Measurements from ENCODE around the gene KLHL33. TPM values are rescaled to one million over a fixed set of nuclear protein-coding genes. Genes with fewer than 3 reads are reported as not detected.
"Not testable (repeated sequence)": the region's sequence is repeated elsewhere in the genome, so short reads cannot be mapped to it uniquely, and the experiment has no call there.

KLHL33 gene
- total RNA-seq, 8 experiments from 2014 or later: 0.05 to 0.62 (median 0.14) TPM; not detected in 2

- in situ Hi-C loops (cut with MboI; ENCODE audit: low pct_unique_long_range_greater_than_20kb in 2 of 9, low sequenced_read_pairs in 9 of 9, unreplicated experiment in 9 of 9): loop anchor here in 2 of 9 experiments (25.0 kb wide), 1 partner anchor 124 kb away; the partner anchor contains the start of genes CCNB1IP1 (in 2 of the 2) and PARP2 (in 2 of the 2)
- H3K4me3 ChIP-seq: peak within 1 kb of the TSS; percentile 56 to 88 (median 70)
- H3K4me1 ChIP-seq (replicated peaks in 1 of 2): peaks cover 9 to 12% of the 10 kb centered on the region in 2 donors
- H3K27ac ChIP-seq: peak within 1 kb of the TSS; percentile 82 to 93
- ATAC-seq (replicated peaks in 6 of 8): peak; percentile 91 to 97 (median 97)
- WGBS, 10 experiments: 0 to 11% (median 0%) methylated on average over 1 to 22 of the region's 67 CpGs; no CpG with 5 or more reads in 2 of the 10 experiments
These were observed 25.5 kb upstream of the KLHL33 start, which contains the start of gene PIP4P1 for GRCh38 chr14:20461225-20462141. TSS of gene PIP4P1 (minus strand) at chr14:20461434. CDS start at chr14:20461325, 109 bp downstream.

GRCh38 chr14:20460458-20461224, 24.7 kb upstream of the KLHL33 start:
- ATAC-seq (replicated peaks in 6 of 8): peak in 6 of 8 experiments; percentile 0 to 13 (median 6)
- WGBS, 10 experiments: 0 to 50% (median 14%) methylated on average over 1 to 7 of the region's 32 CpGs; no CpG with 5 or more reads in 4 of the 10 experiments
- in situ Hi-C loops (cut with MboI; ENCODE audit: low pct_unique_long_range_greater_than_20kb in 2 of 9, low sequenced_read_pairs in 9 of 9, unreplicated experiment in 9 of 9): loop anchor here in 2 of 9 experiments (25.0 kb wide), 1 partner anchor 123 kb away; the partner anchor contains the start of genes CCNB1IP1 (in 2 of the 2) and PARP2 (in 2 of the 2)
- Histone ChIP-seq H3K4me1 (replicated peaks in 1 of 2) (peaks cover 13 to 17% of the 10 kb centered on the region in 2 donors), H3K4me3 (peak overlapping the region; percentile 56 to 88 (median 70)), H3K27ac (peak overlapping the region; percentile 82 to 93)

GRCh38 chr14:20458031-20458789, 22.2 kb upstream of the KLHL33 start:
- Histone ChIP-seq H3K4me3 (no peak overlapping the region), H3K27ac (no peak overlapping the region), H3K4me1 (replicated peaks in 1 of 2) (peaks cover 19 to 23% of the 10 kb centered on the region in 2 donors)
- ATAC-seq (replicated peaks in 6 of 8): no peak
- in situ Hi-C loops (cut with MboI; ENCODE audit: low pct_unique_long_range_greater_than_20kb in 2 of 9, low sequenced_read_pairs in 9 of 9, unreplicated experiment in 9 of 9): loop anchor here in 2 of 9 experiments (25.0 kb wide), 1 partner anchor 121 kb away; the partner anchor contains the start of genes CCNB1IP1 (in 2 of the 2) and PARP2 (in 2 of the 2)
- WGBS, 10 experiments: 80 to 100% (median 89%) methylated on average over 3 to 6 of the region's 8 CpGs; no CpG with 5 or more reads in 3 of the 10 experiments

- no peak overlapping the region for H3K27ac ChIP-seq
- in situ Hi-C loops (cut with MboI; ENCODE audit: low pct_unique_long_range_greater_than_20kb in 2 of 9, low sequenced_read_pairs in 9 of 9, unreplicated experiment in 9 of 9): loop anchor here in 2 of 9 experiments (25.0 kb wide), 1 partner anchor 120 kb away; the partner anchor contains the start of genes CCNB1IP1 (in 2 of the 2) and PARP2 (in 2 of the 2)
These were observed 21.0 kb upstream of the KLHL33 start for GRCh38 chr14:20456971-20457370.

GRCh38 chr14:20455355-20456300, 19.7 kb upstream of the KLHL33 start:
- WGBS, 10 experiments: 0 to 7% (median 2%) methylated on average over 2 to 33 of the region's 39 CpGs; no CpG with 5 or more reads in 1 of the 10 experiments
- ATAC-seq (replicated peaks in 6 of 8): peak; percentile 46 to 73 (median 58)
- in situ Hi-C loops (cut with MboI; ENCODE audit: low pct_unique_long_range_greater_than_20kb in 2 of 9, low sequenced_read_pairs in 9 of 9, unreplicated experiment in 9 of 9): loop anchor here in 2 of 9 experiments (25.0 kb wide), 1 partner anchor 118 kb away; the partner anchor contains the start of genes CCNB1IP1 (in 2 of the 2) and PARP2 (in 2 of the 2)
- Histone ChIP-seq H3K4me1 (replicated peaks in 1 of 2) (peaks cover 19% of the 10 kb centered on the region in 2 donors), H3K27ac (peak overlapping the region; percentile 98 to 99), H3K4me3 (peak overlapping the region; percentile 57 to 97 (median 67))

More at GRCh38 chr14:20456971-20457370, 21.0 kb upstream of the KLHL33 start:
- ATAC-seq (replicated peaks in 6 of 8): no peak
- H3K4me1 ChIP-seq (replicated peaks in 1 of 2): peaks cover 19% of the 10 kb centered on the region in 2 donors
- H3K4me3 ChIP-seq: peak overlapping the region in 1 of 5 donors; percentile 97
- WGBS, 10 experiments: 50 to 97% (median 89%) methylated on average over 2 to 9 of the region's 13 CpGs; no CpG with 5 or more reads in 3 of the 10 experiments

- ATAC-seq (replicated peaks in 6 of 8): peak; percentile 80 to 90 (median 88)
- in situ Hi-C loops (cut with MboI; ENCODE audit: low pct_unique_long_range_greater_than_20kb in 2 of 9, low sequenced_read_pairs in 9 of 9, unreplicated experiment in 9 of 9): loop anchor here in 2 of 9 experiments (25.0 kb wide), 1 partner anchor 117 kb away; the partner anchor contains the start of genes CCNB1IP1 (in 2 of the 2) and PARP2 (in 2 of the 2)
- 0 to 1% (median 0%) methylated on average over 3 to 24 of the region's 56 CpGs; no CpG with 5 or more reads in 3 of the 10 experiments for WGBS, 10 experiments
- Histone ChIP-seq H3K4me3 (peak within 1 kb of the TSS; percentile 57 to 97 (median 67)), H3K27ac (peak within 1 kb of the TSS; percentile 98 to 99), H3K4me1 (replicated peaks in 1 of 2) (peaks cover 10 to 12% of the 10 kb centered on the region in 2 donors)
These were observed 18.8 kb upstream of the KLHL33 start, which contains the start of the genes APEX1 and OSGEP for GRCh38 chr14:20454516-20455354. TSS of gene APEX1 (plus strand) at chr14:20455226. CDS start at chr14:20455646, 420 bp downstream. TSS of gene OSGEP (minus strand) at chr14:20454812. CDS start at chr14:20454683, 129 bp downstream.

GRCh38 chr14:20452831-20453230, 16.9 kb upstream of the KLHL33 start:
- not testable (repeated sequence) for H3K27ac ChIP-seq; H3K4me3 ChIP-seq; ATAC-seq (replicated peaks in 6 of 8)
- peaks cover 10 to 12% of the 10 kb centered on the region in 2 donors for H3K4me1 ChIP-seq (replicated peaks in 1 of 2)
- in situ Hi-C loops (cut with MboI; ENCODE audit: low pct_unique_long_range_greater_than_20kb in 2 of 9, low sequenced_read_pairs in 9 of 9, unreplicated experiment in 9 of 9): loop anchor here in 2 of 9 experiments (25.0 kb wide), 1 partner anchor 116 kb away; the partner anchor contains the start of genes CCNB1IP1 (in 2 of the 2) and PARP2 (in 2 of the 2)
- 50 to 100% (median 83%) methylated on average over 1 to 8 of the region's 8 CpGs; no CpG with 5 or more reads in 4 of the 10 experiments for WGBS, 10 experiments

GRCh38 chr14:20446889-20447288, 10.9 kb upstream of the KLHL33 start:
- Histone ChIP-seq H3K4me3 (no peak overlapping the region), H3K27ac (no peak overlapping the region), H3K4me1 (replicated peaks in 1 of 2) (no peaks in the 10 kb centered on the region)
- in situ Hi-C loops (cut with MboI; ENCODE audit: low pct_unique_long_range_greater_than_20kb in 2 of 9, low sequenced_read_pairs in 9 of 9, unreplicated experiment in 9 of 9): no loop called here
- 82 to 100% (median 93%) methylated on average over 2 to 5 of the region's 5 CpGs; no CpG with 5 or more reads in 3 of the 10 experiments for WGBS, 10 experiments
- no peak for ATAC-seq (replicated peaks in 6 of 8)

GRCh38 chr14:20443650-20444049, 7.7 kb upstream of the KLHL33 start:
- H3K27ac ChIP-seq; H3K4me3 ChIP-seq; in situ Hi-C loops (cut with MboI; ENCODE audit: low pct_unique_long_range_greater_than_20kb in 2 of 9, low sequenced_read_pairs in 9 of 9, unreplicated experiment in 9 of 9); H3K4me1 ChIP-seq (replicated peaks in 1 of 2): not testable (repeated sequence)
- peak in 2 of 8 experiments; percentile 41 to 42 for ATAC-seq (replicated peaks in 6 of 8)
- WGBS, 10 experiments: 71 to 100% (median 100%) methylated on average over 1 of the region's 4 CpGs; no CpG with 5 or more reads in 4 of the 10 experiments

GRCh38 chr14:20441461-20441860, 5.5 kb upstream of the KLHL33 start:
- Histone ChIP-seq H3K4me1 (replicated peaks in 1 of 2) (no peaks in the 10 kb centered on the region), H3K27ac (no peak overlapping the region), H3K4me3 (no peak overlapping the region)
- 80 to 100% (median 100%) methylated on average over 1 to 2 of the region's 2 CpGs; no CpG with 5 or more reads in 3 of the 10 experiments for WGBS, 10 experiments
- in situ Hi-C loops (cut with MboI; ENCODE audit: low pct_unique_long_range_greater_than_20kb in 2 of 9, low sequenced_read_pairs in 9 of 9, unreplicated experiment in 9 of 9): no loop called here
- ATAC-seq (replicated peaks in 6 of 8): no peak
